GM12878 (cell line): ENCODE data around the gene ZNF225. TPM values are rescaled to one million over a fixed set of nuclear protein-coding genes. Genes with fewer than 3 reads are reported as not detected.

Source experiments
- CHD2 ChIP-seq: IDR thresholded peaks from 2 replicates; pipeline ENCODE4 v1.6.1; 2011; ENCODE audit warnings: low read depth, low read length, improper control_type of control experiment, borderline replicate concordance
- ETV6 ChIP-seq, 2 experiments: fragments of 450-650 bp in 1 of 2; IDR thresholded peaks in 1 of 2; conservative IDR thresholded peaks in 1 of 2; 2 replicates each; pipeline ENCODE4 v1.6.1; 2014; ENCODE audit warnings: antibody characterized with exemption in 1 of 2, borderline replicate concordance in 1 of 2, low read depth in 1 of 2, mild to moderate bottlenecking in 1 of 2, moderate library complexity in 1 of 2
- HDGF ChIP-seq: fragments of 450-650 bp; IDR thresholded peaks from 2 replicates; pipeline ENCODE4 v1.6.1; 2016; ENCODE audit warnings: antibody characterized with exemption
- NBN ChIP-seq: fragments of 450-650 bp; IDR thresholded peaks from 2 replicates; pipeline ENCODE4 v1.6.1; 2016
- NFIC ChIP-seq: IDR thresholded peaks from 2 replicates; pipeline ENCODE4 v1.6.1; 2012; ENCODE audit warnings: low read depth, mild to moderate bottlenecking, inconsistent platforms, low read length, moderate library complexity
- POLR2AphosphoS2 ChIP-seq: IDR thresholded peaks from 2 replicates; pipeline ENCODE4 v1.6.1; 2011; ENCODE audit warnings: low read depth, mild to moderate bottlenecking, low read length, improper control_type of control experiment, moderate library complexity
- RAD51 ChIP-seq: fragments of 450-650 bp; IDR thresholded peaks from 2 replicates; pipeline ENCODE4 v1.6.1; 2016; ENCODE audit warnings: moderate library complexity, mild to moderate bottlenecking, inconsistent platforms
- RELA ChIP-seq: fragments of 450-650 bp; IDR thresholded peaks from 2 replicates; pipeline ENCODE4 v1.8.0; 2014; ENCODE audit warnings: borderline replicate concordance; ENCODE audit not compliant: partially characterized antibody
- SMAD5 ChIP-seq: IDR thresholded peaks from 2 replicates; pipeline ENCODE4 v1.6.1; 2016; ENCODE audit warnings: antibody characterized with exemption, low read depth
- WRNIP1 ChIP-seq: IDR thresholded peaks from 2 replicates; pipeline ENCODE4 v1.6.1; 2011; ENCODE audit warnings: low read depth, low read length, improper control_type of control experiment, borderline replicate concordance
- YY1 ChIP-seq: IDR thresholded peaks from 2 replicates; pipeline ENCODE4 v1.6.1; 2011; ENCODE audit warnings: low read depth, mild to moderate bottlenecking, low read length
- ZNF24 ChIP-seq: fragments of 450-650 bp; IDR thresholded peaks from 2 replicates; pipeline ENCODE4 v1.6.1; 2017; ENCODE audit warnings: antibody characterized with exemption, mild to moderate bottlenecking
- polyA plus RNA-seq, 11 experiments: library from polyadenylated mRNA; depleted of rRNA in 4 of 11; unstranded in 6 of 11; stranded (reverse) in 5 of 11; fragments of >200 nt; fragmentation: Nextera tagmentation in 4 of 11; fragmentation: Illumina TruSeq in 1 of 11; extraction: Ambion mirVana in 4 of 11; extraction: Trizol in 1 of 11; gene quantifications; 1 replicate in 1 of 11; 2 replicates in 10 of 11; pipeline versions ENCODE4 v1.2.1 to v1.2.3, GENCODE V29; 2011 to 2016; ENCODE audit warnings: inconsistent platforms in 2 of 11, missing spikeins in 2 of 11, low read depth in 1 of 11
- total RNA-seq, 4 experiments: library from RNA; depleted of rRNA in 3 of 4; stranded (reverse); fragments of >200 nt in 3 of 4; fragmentation: Illumina TruSeq in 1 of 4; extraction: Trizol in 1 of 4; gene quantifications; 2 replicates each; pipeline versions ENCODE4 v1.2.1 to v1.2.3, GENCODE V29; 2013 to 2021
- TF ChIP-seq, protein P1 (sequence below): fragments of 450-650 bp; IDR thresholded peaks from 2 replicates; pipeline ENCODE4 v1.6.1; 2017; ENCODE audit warnings: antibody characterized with exemption, mild to moderate bottlenecking, moderate library complexity
- TF ChIP-seq, protein P2 (sequence below): fragments of 450-650 bp; IDR thresholded peaks from 2 replicates; pipeline ENCODE4 v1.6.1; 2017; ENCODE audit warnings: low read depth, mild to moderate bottlenecking, moderate library complexity
- TF ChIP-seq, protein P3 (sequence below): fragments of 450-650 bp; IDR thresholded peaks from 2 replicates; pipeline ENCODE4 v1.6.1; 2016; ENCODE audit warnings: mild to moderate bottlenecking, moderate library complexity, borderline replicate concordance
- TF ChIP-seq, protein P4 (sequence below): fragments of 450-650 bp; formaldehyde crosslinking; IDR thresholded peaks from 2 replicates; pipeline ENCODE4 v1.4.0; 2022; ENCODE audit warnings: mild to moderate bottlenecking, moderate library complexity

ZNF225 gene
- total and polyA plus RNA-seq, 10 of the 15 experiments (the other 5 are each of a cell fraction or from before 2014, with no cell fraction given): 1.3 to 4.4 (median 2.6) TPM

DNA sequence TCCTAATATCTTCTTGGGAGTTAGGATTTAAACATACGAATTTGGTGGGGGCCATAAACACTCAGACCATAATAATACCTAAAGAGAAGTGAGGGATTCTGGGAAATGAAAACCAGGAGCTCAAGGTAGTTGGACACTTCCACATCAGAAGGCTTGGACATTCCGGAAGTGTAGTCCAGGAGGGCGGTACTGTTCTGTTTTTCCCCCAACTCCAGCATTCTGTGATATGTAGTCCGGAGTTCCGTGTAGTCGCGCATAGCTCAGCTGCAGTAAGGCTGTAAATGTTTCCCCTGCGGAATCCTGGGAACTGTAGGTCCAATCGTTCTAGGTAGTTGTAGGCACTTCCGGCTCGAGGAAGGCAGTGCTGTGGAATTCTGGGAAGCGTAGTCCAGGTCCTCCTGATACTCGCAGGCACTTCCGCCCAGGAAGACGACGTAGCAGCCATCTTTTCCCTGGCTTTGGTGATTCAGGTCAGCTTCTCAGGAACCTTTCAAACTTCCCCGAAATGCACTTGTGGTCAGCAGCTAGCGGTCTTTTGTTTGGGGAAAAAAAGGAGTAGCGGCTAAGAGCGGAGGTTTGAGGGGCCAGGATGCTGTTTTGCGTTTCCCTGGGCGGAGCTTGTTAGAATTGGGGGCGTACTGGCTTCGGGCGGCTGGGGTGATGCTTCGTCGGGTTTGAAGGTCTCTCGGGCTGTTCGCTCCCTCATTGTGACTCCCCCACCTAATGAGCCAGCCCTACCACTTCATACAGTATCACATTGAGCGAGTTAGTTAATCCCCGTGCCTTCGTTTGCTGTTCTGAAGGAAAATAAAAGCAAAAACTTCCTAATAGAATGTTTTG, 51.7 kb downstream of the ZNF225 start, which contains the start of gene ZNF226 (continued):
- TF ChIP-seq, protein P1, sequence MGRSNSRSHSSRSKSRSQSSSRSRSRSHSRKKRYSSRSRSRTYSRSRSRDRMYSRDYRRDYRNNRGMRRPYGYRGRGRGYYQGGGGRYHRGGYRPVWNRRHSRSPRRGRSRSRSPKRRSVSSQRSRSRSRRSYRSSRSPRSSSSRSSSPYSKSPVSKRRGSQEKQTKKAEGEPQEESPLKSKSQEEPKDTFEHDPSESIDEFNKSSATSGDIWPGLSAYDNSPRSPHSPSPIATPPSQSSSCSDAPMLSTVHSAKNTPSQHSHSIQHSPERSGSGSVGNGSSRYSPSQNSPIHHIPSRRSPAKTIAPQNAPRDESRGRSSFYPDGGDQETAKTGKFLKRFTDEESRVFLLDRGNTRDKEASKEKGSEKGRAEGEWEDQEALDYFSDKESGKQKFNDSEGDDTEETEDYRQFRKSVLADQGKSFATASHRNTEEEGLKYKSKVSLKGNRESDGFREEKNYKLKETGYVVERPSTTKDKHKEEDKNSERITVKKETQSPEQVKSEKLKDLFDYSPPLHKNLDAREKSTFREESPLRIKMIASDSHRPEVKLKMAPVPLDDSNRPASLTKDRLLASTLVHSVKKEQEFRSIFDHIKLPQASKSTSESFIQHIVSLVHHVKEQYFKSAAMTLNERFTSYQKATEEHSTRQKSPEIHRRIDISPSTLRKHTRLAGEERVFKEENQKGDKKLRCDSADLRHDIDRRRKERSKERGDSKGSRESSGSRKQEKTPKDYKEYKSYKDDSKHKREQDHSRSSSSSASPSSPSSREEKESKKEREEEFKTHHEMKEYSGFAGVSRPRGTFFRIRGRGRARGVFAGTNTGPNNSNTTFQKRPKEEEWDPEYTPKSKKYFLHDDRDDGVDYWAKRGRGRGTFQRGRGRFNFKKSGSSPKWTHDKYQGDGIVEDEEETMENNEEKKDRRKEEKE: no peak
- TF ChIP-seq, protein P2, sequence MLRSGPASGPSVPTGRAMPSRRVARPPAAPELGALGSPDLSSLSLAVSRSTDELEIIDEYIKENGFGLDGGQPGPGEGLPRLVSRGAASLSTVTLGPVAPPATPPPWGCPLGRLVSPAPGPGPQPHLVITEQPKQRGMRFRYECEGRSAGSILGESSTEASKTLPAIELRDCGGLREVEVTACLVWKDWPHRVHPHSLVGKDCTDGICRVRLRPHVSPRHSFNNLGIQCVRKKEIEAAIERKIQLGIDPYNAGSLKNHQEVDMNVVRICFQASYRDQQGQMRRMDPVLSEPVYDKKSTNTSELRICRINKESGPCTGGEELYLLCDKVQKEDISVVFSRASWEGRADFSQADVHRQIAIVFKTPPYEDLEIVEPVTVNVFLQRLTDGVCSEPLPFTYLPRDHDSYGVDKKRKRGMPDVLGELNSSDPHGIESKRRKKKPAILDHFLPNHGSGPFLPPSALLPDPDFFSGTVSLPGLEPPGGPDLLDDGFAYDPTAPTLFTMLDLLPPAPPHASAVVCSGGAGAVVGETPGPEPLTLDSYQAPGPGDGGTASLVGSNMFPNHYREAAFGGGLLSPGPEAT: peak; percentile 77
- TF ChIP-seq YY1: peak; percentile 96
- peak; percentile 27; the same call in 1 of the 2 replicates for TF ChIP-seq NFIC
- peak; percentile 65; the same call in 1 of the 2 replicates for TF ChIP-seq NBN
- TF ChIP-seq HDGF: peak; percentile 21; the same call in 1 of the 2 replicates
- peak; percentile 81; the same call in 1 of the 2 replicates for TF ChIP-seq SMAD5
- peak; percentile 13 for TF ChIP-seq RELA
- peak; percentile 64 for TF ChIP-seq CHD2
- TF ChIP-seq ETV6 (conservative IDR thresholded peaks at IDR 0.05 in 1 of 2, IDR thresholded peaks at IDR 0.05 in 1 of 2; ENCODE audit: borderline replicate concordance in 1 of 2, low read depth in 1 of 2): peak in 1 of 2 experiments; percentile 17; a peak in 1 of 4 replicates
- 0 out of 2 replicates have a peak, but pooled peaks have one; percentile 63 for TF ChIP-seq WRNIP1
- TF ChIP-seq, protein P3, sequence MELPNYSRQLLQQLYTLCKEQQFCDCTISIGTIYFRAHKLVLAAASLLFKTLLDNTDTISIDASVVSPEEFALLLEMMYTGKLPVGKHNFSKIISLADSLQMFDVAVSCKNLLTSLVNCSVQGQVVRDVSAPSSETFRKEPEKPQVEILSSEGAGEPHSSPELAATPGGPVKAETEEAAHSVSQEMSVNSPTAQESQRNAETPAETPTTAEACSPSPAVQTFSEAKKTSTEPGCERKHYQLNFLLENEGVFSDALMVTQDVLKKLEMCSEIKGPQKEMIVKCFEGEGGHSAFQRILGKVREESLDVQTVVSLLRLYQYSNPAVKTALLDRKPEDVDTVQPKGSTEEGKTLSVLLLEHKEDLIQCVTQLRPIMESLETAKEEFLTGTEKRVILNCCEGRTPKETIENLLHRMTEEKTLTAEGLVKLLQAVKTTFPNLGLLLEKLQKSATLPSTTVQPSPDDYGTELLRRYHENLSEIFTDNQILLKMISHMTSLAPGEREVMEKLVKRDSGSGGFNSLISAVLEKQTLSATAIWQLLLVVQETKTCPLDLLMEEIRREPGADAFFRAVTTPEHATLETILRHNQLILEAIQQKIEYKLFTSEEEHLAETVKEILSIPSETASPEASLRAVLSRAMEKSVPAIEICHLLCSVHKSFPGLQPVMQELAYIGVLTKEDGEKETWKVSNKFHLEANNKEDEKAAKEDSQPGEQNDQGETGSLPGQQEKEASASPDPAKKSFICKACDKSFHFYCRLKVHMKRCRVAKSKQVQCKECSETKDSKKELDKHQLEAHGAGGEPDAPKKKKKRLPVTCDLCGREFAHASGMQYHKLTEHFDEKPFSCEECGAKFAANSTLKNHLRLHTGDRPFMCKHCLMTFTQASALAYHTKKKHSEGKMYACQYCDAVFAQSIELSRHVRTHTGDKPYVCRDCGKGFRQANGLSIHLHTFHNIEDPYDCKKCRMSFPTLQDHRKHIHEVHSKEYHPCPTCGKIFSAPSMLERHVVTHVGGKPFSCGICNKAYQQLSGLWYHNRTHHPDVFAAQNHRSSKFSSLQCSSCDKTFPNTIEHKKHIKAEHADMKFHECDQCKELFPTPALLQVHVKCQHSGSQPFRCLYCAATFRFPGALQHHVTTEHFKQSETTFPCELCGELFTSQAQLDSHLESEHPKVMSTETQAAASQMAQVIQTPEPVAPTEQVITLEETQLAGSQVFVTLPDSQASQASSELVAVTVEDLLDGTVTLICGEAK: peak; percentile 95
- no peak for TF ChIP-seq RAD51
- TF ChIP-seq, protein P4, sequence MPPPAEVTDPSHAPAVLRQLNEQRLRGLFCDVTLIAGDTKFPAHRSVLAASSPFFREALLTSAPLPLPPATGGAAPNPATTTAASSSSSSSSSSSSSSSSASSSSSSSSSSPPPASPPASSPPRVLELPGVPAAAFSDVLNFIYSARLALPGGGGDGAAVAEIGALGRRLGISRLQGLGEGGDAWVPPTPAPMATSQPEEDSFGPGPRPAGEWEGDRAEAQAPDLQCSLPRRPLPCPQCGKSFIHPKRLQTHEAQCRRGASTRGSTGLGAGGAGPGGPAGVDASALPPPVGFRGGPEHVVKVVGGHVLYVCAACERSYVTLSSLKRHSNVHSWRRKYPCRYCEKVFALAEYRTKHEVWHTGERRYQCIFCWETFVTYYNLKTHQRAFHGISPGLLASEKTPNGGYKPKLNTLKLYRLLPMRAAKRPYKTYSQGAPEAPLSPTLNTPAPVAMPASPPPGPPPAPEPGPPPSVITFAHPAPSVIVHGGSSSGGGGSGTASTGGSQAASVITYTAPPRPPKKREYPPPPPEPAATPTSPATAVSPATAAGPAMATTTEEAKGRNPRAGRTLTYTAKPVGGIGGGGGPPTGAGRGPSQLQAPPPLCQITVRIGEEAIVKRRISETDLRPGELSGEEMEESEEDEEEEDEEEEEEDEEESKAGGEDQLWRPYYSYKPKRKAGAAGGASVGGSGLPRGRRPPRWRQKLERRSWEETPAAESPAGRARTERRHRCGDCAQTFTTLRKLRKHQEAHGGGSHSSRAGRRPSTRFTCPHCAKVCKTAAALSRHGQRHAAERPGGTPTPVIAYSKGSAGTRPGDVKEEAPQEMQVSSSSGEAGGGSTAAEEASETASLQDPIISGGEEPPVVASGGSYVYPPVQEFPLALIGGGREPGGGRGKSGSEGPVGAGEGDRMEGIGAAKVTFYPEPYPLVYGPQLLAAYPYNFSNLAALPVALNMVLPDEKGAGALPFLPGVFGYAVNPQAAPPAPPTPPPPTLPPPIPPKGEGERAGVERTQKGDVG (CRISPR knock-in tag): no peak
- TF ChIP-seq POLR2AphosphoS2: peak; percentile 71
- TF ChIP-seq ZNF24: no peak
